H1 (cell line): ENCODE measurements around the gene CENPO. TPM values are rescaled to one million over a fixed set of nuclear protein-coding genes. Genes with fewer than 3 reads are reported as not detected.

Experiments used
- CTCF ChIP-seq, 3 experiments: IDR thresholded peaks; 1 replicate in 2 of 3; 2 replicates in 1 of 3; pipeline versions ENCODE4 v1.5.1 to v1.6.1; 2011; ENCODE audit warnings: low read length in 3 of 3, mild to moderate bottlenecking in 3 of 3, inconsistent platforms in 2 of 3, low read depth in 1 of 3, moderate library complexity in 1 of 3; ENCODE audit not compliant: insufficient read depth in 1 of 3; ENCODE audit errors: control extremely low read depth in 1 of 3
- POLR2AphosphoS5 ChIP-seq: IDR thresholded peaks from 2 replicates; pipeline ENCODE4 v1.6.1; 2011; ENCODE audit warnings: low read depth, low read length
- RAD21 ChIP-seq, 2 experiments: IDR thresholded peaks in 1 of 2; conservative IDR thresholded peaks in 1 of 2; 2 replicates each; pipeline ENCODE4 v1.6.1; 2011; ENCODE audit warnings: low read depth in 2 of 2, low read length in 2 of 2, improper control_type of control experiment in 1 of 2, inconsistent platforms in 1 of 2, mild to moderate bottlenecking in 1 of 2, moderate library complexity in 1 of 2
- polyA plus RNA-seq, 7 experiments: library from polyadenylated mRNA; depleted of rRNA in 3 of 7; stranded (reverse) in 5 of 7; unstranded in 2 of 7; fragments of >200 nt in 5 of 7; fragments of 200-250 nt in 2 of 7; gene quantifications; 1 replicate in 5 of 7; 2 replicates in 1 of 7; 4 replicates in 1 of 7; pipeline versions ENCODE4 v1.2.1 to v1.2.3, GENCODE V29; 2011 to 2013; ENCODE audit warnings: missing spikeins in 2 of 7, mixed read lengths in 2 of 7
- total RNA-seq: library from RNA; stranded (reverse); fragmentation: NEBNext Ultra II Directional; extraction: Animal tissue kit (Norgen Biotek cat#: 25700); gene quantifications from 2 replicates; pipeline ENCODE4 v1.2.1, GENCODE V29; 2021

CENPO gene
- total and polyA plus RNA-seq, 2 of the 8 experiments (the other 6 are each of a cell fraction or from before 2014, with no cell fraction given) = 34.4 to 46.3 TPM

- TF ChIP-seq RAD21 (IDR thresholded peaks at IDR 0.05 in 1 of 2, conservative IDR thresholded peaks at IDR 0.05 in 1 of 2; ENCODE audit: low read depth in 2 of 2, low read length in 2 of 2) = no peak
- no peak for TF ChIP-seq CTCF (IDR thresholded peaks at IDR 0.05; ENCODE audit: control extremely low read depth in 1 of 3, insufficient read depth in 1 of 3, low read depth in 1 of 3, low read length in 3 of 3)
- no peak for TF ChIP-seq POLR2AphosphoS5
Measured at GRCh38 chr2:24857746-24858145, 64.5 kb downstream of the CENPO start (continued).
